ENCODE results near the gene FNIP1. TPM values are rescaled to one million over a fixed set of nuclear protein-coding genes. Genes with fewer than 3 reads are reported as not detected.

The FNIP1 gene
- total RNA-seq, 2 donors from 2014 or later: 19.9 to 25.6 TPM

GRCh38 chr5:131760793-131761192 lies 36.0 kb downstream of the FNIP1 start:
- Histone ChIP-seq H3K4me3 (ENCODE audit: low read length) (no peak overlapping the region), H3K9me3 (ENCODE audit: control insufficient read depth, low read length) (peaks cover 17% of the 10 kb centered on the region), H3K36me3 (ENCODE audit: control insufficient read depth, insufficient read depth, low read length) (no peaks in the 10 kb centered on the region), H3K27me3 (ENCODE audit: control insufficient read depth, insufficient read depth, low read length, poor library complexity, severe bottlenecking) (no peaks in the 10 kb centered on the region), H3K27ac (ENCODE audit: low read depth, low read length) (no peak overlapping the region), H3K9ac (ENCODE audit: extremely low read depth, low read length, poor library complexity, severe bottlenecking) (no peak overlapping the region), H3K4me1 (ENCODE audit: control insufficient read depth, insufficient read depth, low read length) (no peaks in the 10 kb centered on the region)
- Mint-ChIP-seq H3K4me1 (peaks cover 13% of the 10 kb centered on the region), H3K36me3 (ENCODE audit: low read depth) (peaks cover 24% of the 10 kb centered on the region), H3K9me3 (peaks cover 16% of the 10 kb centered on the region), H3K27ac (no peak overlapping the region), H3K27me3 (ENCODE audit: insufficient read depth) (no peaks in the 10 kb centered on the region), H3K4me3 (no peak overlapping the region)
- no peak for DNase-seq
- no peak for TF ChIP-seq CTCF (conservative IDR thresholded peaks at IDR 0.05)
- WGBS, 2 experiments (ENCODE audit: insufficient coverage in 1 of 2, insufficient read length in 1 of 2): 100% methylated on average over 2 of the region's 2 CpGs; no CpG with 5 or more reads in 1 of the 2 experiments

- DNase-seq: no peak
- H3K4me3 ChIP-seq (ENCODE audit: low read length): no peak overlapping the region
- peaks cover 14% of the 10 kb centered on the region for H3K9me3 ChIP-seq (ENCODE audit: control insufficient read depth, low read length)
- Mint-ChIP-seq H3K4me3 (no peak overlapping the region), H3K4me1 (peaks cover 13% of the 10 kb centered on the region), H3K27ac (no peak overlapping the region), H3K9me3 (peaks cover 13% of the 10 kb centered on the region), H3K27me3 (ENCODE audit: insufficient read depth) (no peaks in the 10 kb centered on the region), H3K36me3 (ENCODE audit: low read depth) (peaks cover 16% of the 10 kb centered on the region)
- no peak for TF ChIP-seq CTCF (conservative IDR thresholded peaks at IDR 0.05)
- no peaks in the 10 kb centered on the region for H3K36me3 ChIP-seq (ENCODE audit: control insufficient read depth, insufficient read depth, low read length)
- 100% methylated on average over 1 of the region's 1 CpG for WGBS, 2 experiments (ENCODE audit: insufficient coverage in 1 of 2, insufficient read length in 1 of 2)
- H3K27ac ChIP-seq (ENCODE audit: low read depth, low read length): no peak overlapping the region
- H3K9ac ChIP-seq (ENCODE audit: extremely low read depth, low read length, poor library complexity, severe bottlenecking): no peak overlapping the region
- H3K27me3 ChIP-seq (ENCODE audit: control insufficient read depth, insufficient read depth, low read length, poor library complexity, severe bottlenecking): no peaks in the 10 kb centered on the region
- no peaks in the 10 kb centered on the region for H3K4me1 ChIP-seq (ENCODE audit: control insufficient read depth, insufficient read depth, low read length)
These were observed 37.1 kb downstream of the FNIP1 start for GRCh38 chr5:131759704-131760103.

GRCh38 chr5:131758520-131758900 lies 38.3 kb downstream of the FNIP1 start:
- peaks cover 2% of the 10 kb centered on the region for H3K9me3 Mint-ChIP-seq
- no peaks in the 10 kb centered on the region for H3K4me1 ChIP-seq (ENCODE audit: control insufficient read depth, insufficient read depth, low read length)
- H3K4me3 Mint-ChIP-seq: no peak overlapping the region
- no peaks in the 10 kb centered on the region for H3K27me3 Mint-ChIP-seq (ENCODE audit: insufficient read depth)
- H3K27ac ChIP-seq (ENCODE audit: low read depth, low read length): no peak overlapping the region
- H3K36me3 Mint-ChIP-seq (ENCODE audit: low read depth): peaks cover 6% of the 10 kb centered on the region
- peaks cover 2% of the 10 kb centered on the region for H3K9me3 ChIP-seq (ENCODE audit: control insufficient read depth, low read length)
- WGBS, 2 experiments (ENCODE audit: insufficient coverage in 1 of 2, insufficient read length in 1 of 2): 82% methylated on average over 3 of the region's 3 CpGs; no CpG with 5 or more reads in 1 of the 2 experiments
- no peak overlapping the region for H3K9ac ChIP-seq (ENCODE audit: extremely low read depth, low read length, poor library complexity, severe bottlenecking)
- DNase-seq: no peak
- no peaks in the 10 kb centered on the region for H3K36me3 ChIP-seq (ENCODE audit: control insufficient read depth, insufficient read depth, low read length)
- H3K27me3 ChIP-seq (ENCODE audit: control insufficient read depth, insufficient read depth, low read length, poor library complexity, severe bottlenecking): no peaks in the 10 kb centered on the region
- no peak for TF ChIP-seq CTCF (conservative IDR thresholded peaks at IDR 0.05)
- H3K4me1 Mint-ChIP-seq: peaks cover 13% of the 10 kb centered on the region
- no peak overlapping the region for H3K27ac Mint-ChIP-seq
- H3K4me3 ChIP-seq (ENCODE audit: low read length): no peak overlapping the region
